VCaP (cell line): ENCODE measurements around the gene MTIF2.
"Not testable (repeated sequence)": the region's sequence is repeated elsewhere in the genome, so short reads cannot be mapped to it uniquely, and the experiment has no call there.

Experiments
- H3K27ac ChIP-seq: fragments of 450-650 bp; 2 replicates; pipeline ENCODE4 v1.5.1; 2017
- CTCF ChIP-seq: fragments of 450-650 bp; conservative IDR thresholded peaks from 2 replicates; pipeline ENCODE4 v1.5.1; 2017; ENCODE audit warnings: mild to moderate bottlenecking, moderate library complexity

MTIF2 gene

GRCh38 chr2:55283083-55283482 lies 14.1 kb upstream of the MTIF2 start:
- no peak for TF ChIP-seq CTCF
- H3K27ac ChIP-seq: peak overlapping the region; percentile 91

GRCh38 chr2:55282110-55282917 lies 13.3 kb upstream of the MTIF2 start:
- no peak for TF ChIP-seq CTCF
- peak overlapping the region; percentile 91 for H3K27ac ChIP-seq

- peak overlapping the region; percentile 91 for H3K27ac ChIP-seq
Measured at GRCh38 chr2:55280851-55281546, 12.0 kb upstream of the MTIF2 start.

- H3K27ac ChIP-seq: not testable (repeated sequence)
Measured at GRCh38 chr2:55279859-55280424, 10.9 kb upstream of the MTIF2 start.

GRCh38 chr2:55279214-55279835 lies 10.3 kb upstream of the MTIF2 start:
- not testable (repeated sequence) for H3K27ac ChIP-seq

- peak overlapping the region; percentile 53 for H3K27ac ChIP-seq
- TF ChIP-seq CTCF: no peak
Measured at GRCh38 chr2:55277310-55277709, 8.3 kb upstream of the MTIF2 start.

GRCh38 chr2:55274346-55274745 lies 5.3 kb upstream of the MTIF2 start:
- H3K27ac ChIP-seq: not testable (repeated sequence)

- H3K27ac ChIP-seq: peak overlapping the region; percentile 89
- TF ChIP-seq CTCF: no peak
Measured at GRCh38 chr2:55269645-55269990, 587 bp upstream of the MTIF2 start.

- peak overlapping the region; percentile 89 for H3K27ac ChIP-seq
- TF ChIP-seq CTCF: no peak
Measured at GRCh38 chr2:55268288-55268906, 634 bp downstream of the MTIF2 start.

GRCh38 chr2:55259586-55259985 lies 9.4 kb downstream of the MTIF2 start:
- H3K27ac ChIP-seq: not testable (repeated sequence)
